GM12874 (cell line): Measurements from ENCODE around the gene CAMK2A.

Experiments used
- TF ChIP-seq, protein P1 (sequence below): IDR thresholded peaks from 2 replicates; pipeline ENCODE4 v1.5.1; 2011; ENCODE audit warnings: low read depth, mild to moderate bottlenecking, control low read depth, low read length, moderate library complexity; ENCODE audit not compliant: insufficient read depth

Gene CAMK2A

DNA sequence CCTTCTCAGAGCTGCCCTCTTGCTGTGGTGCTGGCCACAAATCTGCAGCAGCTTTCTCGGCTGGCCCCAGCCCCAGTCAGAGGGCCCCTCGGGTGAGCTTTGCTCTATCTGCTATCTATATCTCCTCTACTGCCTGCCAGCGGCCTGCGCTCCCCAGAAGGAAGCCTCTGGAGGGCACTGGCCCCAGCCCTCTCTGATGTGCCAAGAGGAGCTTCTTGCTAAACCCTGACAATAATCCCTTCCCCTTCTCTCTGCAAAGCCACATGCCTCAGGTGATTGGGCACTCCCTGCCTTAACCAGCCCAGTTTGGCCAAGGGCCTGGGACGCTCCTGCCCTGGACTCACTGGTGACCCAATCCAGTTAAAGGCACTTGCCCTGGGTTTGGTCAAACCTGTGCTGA lies 42.7 kb downstream of the CAMK2A start:
- TF ChIP-seq, protein P1, sequence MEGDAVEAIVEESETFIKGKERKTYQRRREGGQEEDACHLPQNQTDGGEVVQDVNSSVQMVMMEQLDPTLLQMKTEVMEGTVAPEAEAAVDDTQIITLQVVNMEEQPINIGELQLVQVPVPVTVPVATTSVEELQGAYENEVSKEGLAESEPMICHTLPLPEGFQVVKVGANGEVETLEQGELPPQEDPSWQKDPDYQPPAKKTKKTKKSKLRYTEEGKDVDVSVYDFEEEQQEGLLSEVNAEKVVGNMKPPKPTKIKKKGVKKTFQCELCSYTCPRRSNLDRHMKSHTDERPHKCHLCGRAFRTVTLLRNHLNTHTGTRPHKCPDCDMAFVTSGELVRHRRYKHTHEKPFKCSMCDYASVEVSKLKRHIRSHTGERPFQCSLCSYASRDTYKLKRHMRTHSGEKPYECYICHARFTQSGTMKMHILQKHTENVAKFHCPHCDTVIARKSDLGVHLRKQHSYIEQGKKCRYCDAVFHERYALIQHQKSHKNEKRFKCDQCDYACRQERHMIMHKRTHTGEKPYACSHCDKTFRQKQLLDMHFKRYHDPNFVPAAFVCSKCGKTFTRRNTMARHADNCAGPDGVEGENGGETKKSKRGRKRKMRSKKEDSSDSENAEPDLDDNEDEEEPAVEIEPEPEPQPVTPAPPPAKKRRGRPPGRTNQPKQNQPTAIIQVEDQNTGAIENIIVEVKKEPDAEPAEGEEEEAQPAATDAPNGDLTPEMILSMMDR: no peak

- TF ChIP-seq, protein P1: no peak
Observed at GRCh38 chr5:150246429-150246828, 43.1 kb downstream of the CAMK2A start.

GRCh38 chr5:150245808-150246207 lies 43.8 kb downstream of the CAMK2A start:
- TF ChIP-seq, protein P1: no peak

DNA sequence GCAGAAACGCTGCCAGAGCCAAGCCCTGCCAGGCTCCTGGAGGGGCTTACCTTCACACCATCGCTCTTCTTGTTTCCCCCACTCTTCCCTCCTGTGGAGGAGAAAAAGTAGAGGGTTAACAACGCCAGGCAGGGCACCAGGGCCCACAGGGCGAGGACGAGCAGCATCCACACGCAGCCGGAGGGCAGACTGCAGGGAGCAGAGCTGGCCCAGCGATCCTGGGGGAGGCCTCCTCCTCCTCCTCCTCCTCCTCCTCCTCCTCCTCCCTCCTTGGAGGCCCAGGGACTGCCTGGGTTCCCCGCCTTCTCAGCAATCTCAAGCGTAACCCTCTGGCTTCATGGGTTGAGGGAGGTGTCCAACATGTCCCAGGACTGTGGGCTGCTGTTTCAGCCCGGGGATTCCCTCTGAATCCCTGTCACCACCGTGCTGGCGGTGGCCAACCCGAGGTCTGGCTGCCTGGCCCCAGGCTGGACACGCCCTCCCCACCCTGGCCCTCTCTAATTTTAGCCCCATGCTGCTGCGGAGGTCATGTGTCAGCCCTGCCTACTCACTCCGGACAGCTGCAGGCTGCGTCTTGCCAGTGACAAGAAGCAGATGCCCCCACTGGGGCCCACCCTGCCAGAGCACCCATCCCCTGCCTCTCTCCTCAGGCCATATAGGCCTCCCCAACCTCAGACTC lies 44.3 kb downstream of the CAMK2A start:
- TF ChIP-seq, protein P1: no peak

DNA sequence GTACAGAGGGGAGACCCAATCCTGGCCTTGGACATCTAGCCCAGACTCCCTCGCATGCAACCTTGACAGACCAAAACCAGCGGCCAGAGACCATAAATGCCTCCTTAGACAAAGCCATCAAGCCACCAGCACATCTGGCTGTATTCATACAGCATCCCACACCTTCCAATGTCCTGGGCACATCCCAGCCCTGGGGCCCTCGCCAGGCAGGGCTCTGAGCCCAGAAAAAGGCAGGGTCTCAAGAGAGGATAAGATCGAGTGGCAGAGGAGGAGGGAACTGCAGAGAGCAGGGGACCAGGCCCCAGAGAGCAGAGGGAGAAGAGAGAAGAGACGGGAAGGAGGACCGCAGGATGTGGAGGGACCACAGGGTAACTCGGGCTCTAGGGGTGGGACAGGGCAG lies 45.4 kb downstream of the CAMK2A start:
- TF ChIP-seq, protein P1: no peak

GRCh38 chr5:150243590-150243989 lies 46.0 kb downstream of the CAMK2A start:
- TF ChIP-seq, protein P1: no peak

- TF ChIP-seq, protein P1: no peak
Observed at GRCh38 chr5:150242251-150242894, 47.2 kb downstream of the CAMK2A start.
